ENCODE data around the gene CLPTM1L. TPM values are rescaled to one million over a fixed set of nuclear protein-coding genes. Genes with fewer than 3 reads are reported as not detected.

Gene CLPTM1L
- polyA plus RNA-seq, 2 of the 4 experiments (the other 2 are of a cell fraction): 171 to 173 TPM

DNA sequence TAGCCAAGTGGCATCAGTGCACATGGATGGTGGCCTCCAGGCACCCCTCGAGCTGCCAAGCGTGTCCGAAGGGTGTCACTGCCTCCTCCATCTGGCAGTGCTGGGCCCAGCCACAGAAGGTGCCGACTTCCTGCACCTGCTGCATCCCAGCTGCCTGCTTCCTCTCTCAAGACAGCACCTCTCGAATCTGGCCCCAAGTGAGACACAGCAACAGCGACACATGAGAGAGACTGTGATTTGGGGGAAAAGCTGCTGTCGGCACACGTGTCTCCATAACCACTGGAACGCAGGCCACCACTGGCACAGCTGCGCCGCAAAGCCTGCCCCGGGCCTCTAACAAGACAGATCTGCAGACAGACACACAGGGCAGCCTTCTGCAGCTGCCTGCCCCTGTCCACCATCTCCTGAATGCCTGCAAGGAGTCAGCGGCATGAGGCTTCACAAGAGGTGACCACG, 8.8 kb downstream of the CLPTM1L start (continued):
- TF ChIP-seq FOSB (CRISPR knock-in tag; IDR thresholded peaks at IDR 0.05) (no peak), BHLHE40 (IDR thresholded peaks at IDR 0.05; ENCODE audit: low read depth, low read length) (no peak)

DNA sequence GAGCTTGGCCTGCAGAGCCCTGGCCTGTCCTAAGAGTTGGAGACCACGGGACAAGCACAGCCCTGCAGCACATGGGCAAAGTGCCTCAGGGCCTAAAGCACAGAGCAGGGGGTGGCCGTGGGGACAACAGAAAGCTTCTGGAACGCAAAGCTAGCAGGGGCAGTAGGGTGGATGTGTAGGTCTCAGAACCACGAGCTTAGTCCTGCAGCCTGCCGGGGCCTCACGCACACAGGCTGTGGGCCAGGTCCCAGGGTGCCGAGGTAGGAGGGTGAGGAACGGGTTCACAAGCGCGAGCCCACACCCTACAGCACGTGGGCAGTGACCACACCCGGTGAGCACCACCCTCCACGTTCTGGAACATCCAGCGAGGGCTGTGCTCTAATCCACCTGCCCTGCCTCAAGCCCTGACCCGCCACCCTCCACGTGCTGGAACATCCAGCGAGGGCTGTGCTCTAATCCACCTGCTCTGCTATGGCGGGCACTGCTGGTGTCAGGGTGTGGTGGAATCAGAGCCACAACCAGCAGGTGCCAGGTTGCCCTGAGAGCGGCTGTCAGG, 9.3 kb downstream of the CLPTM1L start:
- ChIA-PET CTCF (interaction anchor here (0.6 to 1.1 kb wide), 2 partner anchors 144 to 259 kb away, joined by 3 to 4 read pairs; no protein-coding TSS in a partner anchor), POLR2A (no interaction called here)
- FAIRE-seq (no peak), ATAC-seq (no peak), DNase-seq (ENCODE audit: low read depth in 1 of 2, low spot score in 1 of 2) (no peak)
- H3K4me3 ChIP-seq: no peak overlapping the region
- TF ChIP-seq, protein P1, sequence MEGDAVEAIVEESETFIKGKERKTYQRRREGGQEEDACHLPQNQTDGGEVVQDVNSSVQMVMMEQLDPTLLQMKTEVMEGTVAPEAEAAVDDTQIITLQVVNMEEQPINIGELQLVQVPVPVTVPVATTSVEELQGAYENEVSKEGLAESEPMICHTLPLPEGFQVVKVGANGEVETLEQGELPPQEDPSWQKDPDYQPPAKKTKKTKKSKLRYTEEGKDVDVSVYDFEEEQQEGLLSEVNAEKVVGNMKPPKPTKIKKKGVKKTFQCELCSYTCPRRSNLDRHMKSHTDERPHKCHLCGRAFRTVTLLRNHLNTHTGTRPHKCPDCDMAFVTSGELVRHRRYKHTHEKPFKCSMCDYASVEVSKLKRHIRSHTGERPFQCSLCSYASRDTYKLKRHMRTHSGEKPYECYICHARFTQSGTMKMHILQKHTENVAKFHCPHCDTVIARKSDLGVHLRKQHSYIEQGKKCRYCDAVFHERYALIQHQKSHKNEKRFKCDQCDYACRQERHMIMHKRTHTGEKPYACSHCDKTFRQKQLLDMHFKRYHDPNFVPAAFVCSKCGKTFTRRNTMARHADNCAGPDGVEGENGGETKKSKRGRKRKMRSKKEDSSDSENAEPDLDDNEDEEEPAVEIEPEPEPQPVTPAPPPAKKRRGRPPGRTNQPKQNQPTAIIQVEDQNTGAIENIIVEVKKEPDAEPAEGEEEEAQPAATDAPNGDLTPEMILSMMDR (IDR thresholded peaks at IDR 0.05): no peak
- TF ChIP-seq HOXB13 (CRISPR knock-in tag; IDR thresholded peaks at IDR 0.05; ENCODE audit: low read depth) (no peak), MYC (IDR thresholded peaks at IDR 0.05; ENCODE audit: borderline replicate concordance, low read length) (no peak), CHD4 (IDR thresholded peaks at IDR 0.05; ENCODE audit: borderline replicate concordance) (no peak), NPAS2 (CRISPR knock-in tag; IDR thresholded peaks at IDR 0.05; ENCODE audit: borderline replicate concordance) (no peak), ZFP36 (IDR thresholded peaks at IDR 0.05; ENCODE audit: borderline replicate concordance, partially characterized antibody) (no peak), HEYL (CRISPR knock-in tag; IDR thresholded peaks at IDR 0.05) (no peak), MAFK (IDR thresholded peaks at IDR 0.05; ENCODE audit: partially characterized antibody) (no peak), KDM1A (IDR thresholded peaks at IDR 0.05; ENCODE audit: low read depth) (no peak), CEBPB (IDR thresholded peaks at IDR 0.05) (no peak), BHLHE40 (IDR thresholded peaks at IDR 0.05; ENCODE audit: low read depth, low read length) (no peak)
- H3K9me3 ChIP-seq: no peaks in the 10 kb centered on the region; the same call in 2 of the 3 replicates
- H3K4me1 ChIP-seq: no peaks in the 10 kb centered on the region
- H3K4me2 ChIP-seq: no peak overlapping the region
- no peak overlapping the region for H3K27ac ChIP-seq
- WGBS (ENCODE audit: missing lambda C conversion rate): 91% methylated on average over 15 of the region's 19 CpGs

DNA sequence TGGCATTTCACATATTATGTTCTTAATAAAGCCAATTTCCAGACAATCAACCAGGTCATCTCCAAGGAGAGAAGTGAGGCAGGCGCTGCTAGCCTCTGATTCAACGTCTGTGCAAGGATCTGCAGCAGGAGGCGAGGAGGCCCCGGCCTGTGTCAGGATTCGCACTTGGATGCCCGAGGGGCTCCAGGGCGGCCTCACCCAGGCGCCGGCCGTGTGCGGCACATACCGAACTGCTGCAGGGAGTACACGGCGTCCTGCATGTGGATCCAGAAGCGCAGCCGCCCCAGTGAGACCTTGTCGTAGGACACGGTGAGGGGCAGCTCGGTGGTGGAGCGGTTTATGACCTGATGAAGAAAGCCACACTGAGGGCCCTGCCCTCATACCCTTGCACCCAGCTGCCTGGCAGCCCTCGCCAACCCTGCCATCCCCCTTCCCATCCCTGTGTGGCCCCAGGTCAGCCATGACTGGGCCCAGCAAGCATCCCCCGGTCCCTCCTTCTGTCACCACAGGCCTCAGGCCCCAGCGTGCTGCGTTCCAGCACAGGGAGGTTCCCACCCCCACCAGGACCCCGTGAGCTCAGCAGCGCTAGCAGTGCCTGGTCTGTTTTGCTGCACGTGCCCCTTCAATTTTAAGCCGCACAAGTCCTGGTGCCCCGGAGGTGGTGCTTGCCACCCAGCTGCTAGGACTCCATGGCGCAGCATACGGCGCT, 9.9 kb downstream of the CLPTM1L start:
- POLR2A ChIA-PET: no interaction called here
- Histone ChIP-seq H3K9me3 (peaks cover 6% of the 10 kb centered on the region; the same call in 1 of the 3 replicates), H3K4me1 (no peaks in the 10 kb centered on the region), H3K4me2 (no peak overlapping the region), H3K27ac (no peak overlapping the region), H3K4me3 (no peak overlapping the region)
- TF ChIP-seq NFE2L2 (conservative IDR thresholded peaks at IDR 0.05; ENCODE audit: low read length) (no peak), MYC (IDR thresholded peaks at IDR 0.05; ENCODE audit: borderline replicate concordance, low read length) (no peak), EP300 (IDR thresholded peaks at IDR 0.05) (no peak), JUNB (IDR thresholded peaks at IDR 0.05) (no peak), FOSL2 (IDR thresholded peaks at IDR 0.05) (no peak), FOSL2 (CRISPR knock-in tag; IDR thresholded peaks at IDR 0.05) (no peak), SREBF2 (IDR thresholded peaks at IDR 0.05) (no peak), RCOR1 (IDR thresholded peaks at IDR 0.05; ENCODE audit: low read depth, low read length) (no peak), TFCP2L1 (CRISPR knock-in tag; IDR thresholded peaks at IDR 0.05) (no peak), TP53 (CRISPR knock-in tag; IDR thresholded peaks at IDR 0.05) (no peak), KDM5A (IDR thresholded peaks at IDR 0.05) (no peak), POLR2A (IDR thresholded peaks at IDR 0.05; ENCODE audit: low read length) (no peak), ZSCAN20 (CRISPR knock-in tag; IDR thresholded peaks at IDR 0.05) (no peak), GATA3 (IDR thresholded peaks at IDR 0.05; ENCODE audit: borderline replicate concordance) (no peak), HOXB13 (CRISPR knock-in tag; IDR thresholded peaks at IDR 0.05; ENCODE audit: low read depth) (no peak), EHMT2 (IDR thresholded peaks at IDR 0.05; ENCODE audit: low read depth) (no peak), RAD21 (conservative IDR thresholded peaks at IDR 0.05 in 1 of 2, IDR thresholded peaks at IDR 0.05 in 1 of 2) (no peak), RFX5 (IDR thresholded peaks at IDR 0.05) (no peak), ZFP36 (IDR thresholded peaks at IDR 0.05; ENCODE audit: borderline replicate concordance, partially characterized antibody) (no peak)
- TF ChIP-seq, protein P2, sequence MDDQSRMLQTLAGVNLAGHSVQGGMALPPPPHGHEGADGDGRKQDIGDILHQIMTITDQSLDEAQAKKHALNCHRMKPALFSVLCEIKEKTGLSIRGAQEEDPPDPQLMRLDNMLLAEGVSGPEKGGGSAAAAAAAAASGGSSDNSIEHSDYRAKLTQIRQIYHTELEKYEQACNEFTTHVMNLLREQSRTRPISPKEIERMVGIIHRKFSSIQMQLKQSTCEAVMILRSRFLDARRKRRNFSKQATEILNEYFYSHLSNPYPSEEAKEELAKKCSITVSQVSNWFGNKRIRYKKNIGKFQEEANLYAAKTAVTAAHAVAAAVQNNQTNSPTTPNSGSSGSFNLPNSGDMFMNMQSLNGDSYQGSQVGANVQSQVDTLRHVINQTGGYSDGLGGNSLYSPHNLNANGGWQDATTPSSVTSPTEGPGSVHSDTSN (IDR thresholded peaks at IDR 0.05): no peak
- CTCF ChIA-PET: interaction anchor here (0.6 kb wide), 1 partner anchor 259 kb away, joined by 4 read pairs; no protein-coding TSS in a partner anchor
- no peak for DNase-seq (ENCODE audit: low read depth in 1 of 2, low spot score in 1 of 2)
- FAIRE-seq: no peak
- 94% methylated on average over 27 of the region's 32 CpGs for WGBS (ENCODE audit: missing lambda C conversion rate)
- no peak for ATAC-seq
